Effector memory CD8-positive, alpha-beta T cell (primary cell): ENCODE results near the gene ITGB7.
A peak's percentile ranks its signal among the peaks of the same experiment; 100 is the strongest.
"Not testable (repeated sequence)": the region's sequence is repeated elsewhere in the genome, so short reads cannot be mapped to it uniquely, and the experiment has no call there.

ENCODE experiments used
- ATAC-seq: fragments of 150-1000 bp; cut with Tn5 transposase; replicated peaks from 2 replicates; pipeline ENCODE4 v1.10.0; 2021; ENCODE audit warnings: mild to moderate bottlenecking, moderate library complexity
- DNase-seq, 3 experiments: peaks; one replicate each; pipeline ENCODE4 v3.0.0; 2021
- H3K27ac Mint-ChIP-seq, 2 donors: one replicate each; pipeline ENCODE4 v1.8.0; 2022; ENCODE audit warnings: mild to moderate bottlenecking in 2 of 2, mixed read lengths in 2 of 2, moderate library complexity in 2 of 2
- H3K27me3 Mint-ChIP-seq, 2 donors: one replicate each; pipeline ENCODE4 v1.8.0; 2022; ENCODE audit warnings: mixed read lengths in 2 of 2
- H3K36me3 Mint-ChIP-seq: one replicate; pipeline ENCODE4 v1.8.0; 2022; ENCODE audit warnings: mild to moderate bottlenecking, moderate library complexity, mixed read lengths; ENCODE audit not compliant: insufficient read depth
- H3K4me1 Mint-ChIP-seq, 2 donors: one replicate each; pipeline ENCODE4 v1.8.0; 2022; ENCODE audit warnings: low read depth in 2 of 2, mixed read lengths in 2 of 2
- H3K4me3 Mint-ChIP-seq, 2 donors: one replicate each; pipeline ENCODE4 v1.8.0; 2022; ENCODE audit warnings: mild to moderate bottlenecking in 2 of 2, mixed read lengths in 2 of 2, moderate library complexity in 2 of 2
- H3K9me3 Mint-ChIP-seq, 2 donors: one replicate each; pipeline ENCODE4 v1.8.0; 2022; ENCODE audit warnings: mixed read lengths in 2 of 2

The ITGB7 gene

GRCh38 chr12:53181935-53182334, 25.1 kb downstream of the ITGB7 start:
- Mint-ChIP-seq H3K27ac (peak overlapping the region; percentile 91 to 96), H3K9me3 (no peaks in the 10 kb centered on the region)

DNA sequence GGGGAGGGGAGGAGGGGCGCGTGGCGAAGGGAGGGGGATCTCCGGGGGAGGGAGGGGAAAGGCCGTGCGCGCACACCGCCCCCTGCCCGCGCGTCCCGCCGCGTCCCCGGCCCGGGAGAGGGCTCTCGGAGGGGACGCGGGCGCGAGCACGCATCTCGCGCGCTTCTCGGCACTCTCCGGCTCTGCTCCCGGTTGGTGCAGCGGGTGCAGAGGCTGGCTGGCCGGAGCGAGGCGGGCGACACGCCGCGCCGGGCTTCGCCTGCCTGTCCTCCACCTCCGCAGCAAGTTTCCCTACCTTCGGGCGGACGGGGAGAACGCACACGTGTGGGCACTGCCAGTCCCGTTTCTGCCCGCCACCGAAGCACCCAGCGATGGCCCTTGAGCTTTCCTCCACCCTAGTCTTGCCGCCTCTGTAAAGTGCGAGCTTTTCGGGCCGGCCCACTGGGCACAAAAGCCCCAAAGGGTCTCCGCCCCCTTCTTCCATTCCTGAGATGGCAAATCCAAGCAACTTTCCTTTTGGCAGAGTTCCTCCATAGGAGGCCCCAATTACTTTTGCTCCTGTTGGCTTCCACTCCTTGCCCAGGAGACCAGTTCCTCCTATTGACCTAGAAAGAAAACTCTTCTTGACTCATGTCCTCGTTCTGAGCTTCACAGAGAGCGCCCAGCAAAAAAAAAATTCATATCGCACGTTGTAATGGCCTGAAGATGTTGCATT, 26.0 kb downstream of the ITGB7 start:
- Mint-ChIP-seq H3K4me3 (peak overlapping the region; percentile 88 to 93), H3K36me3 (peaks cover 45% of the 10 kb centered on the region)

More at GRCh38 chr12:53181935-53182334, 25.1 kb downstream of the ITGB7 start:
- peaks cover 53% of the 10 kb centered on the region for H3K36me3 Mint-ChIP-seq
- peak overlapping the region; percentile 88 to 93 for H3K4me3 Mint-ChIP-seq
- no peaks in the 10 kb centered on the region for H3K27me3 Mint-ChIP-seq
- DNase-seq = no peak
- H3K4me1 Mint-ChIP-seq = peaks cover 33 to 45% of the 10 kb centered on the region in 2 donors
- ATAC-seq = no peak

DNA sequence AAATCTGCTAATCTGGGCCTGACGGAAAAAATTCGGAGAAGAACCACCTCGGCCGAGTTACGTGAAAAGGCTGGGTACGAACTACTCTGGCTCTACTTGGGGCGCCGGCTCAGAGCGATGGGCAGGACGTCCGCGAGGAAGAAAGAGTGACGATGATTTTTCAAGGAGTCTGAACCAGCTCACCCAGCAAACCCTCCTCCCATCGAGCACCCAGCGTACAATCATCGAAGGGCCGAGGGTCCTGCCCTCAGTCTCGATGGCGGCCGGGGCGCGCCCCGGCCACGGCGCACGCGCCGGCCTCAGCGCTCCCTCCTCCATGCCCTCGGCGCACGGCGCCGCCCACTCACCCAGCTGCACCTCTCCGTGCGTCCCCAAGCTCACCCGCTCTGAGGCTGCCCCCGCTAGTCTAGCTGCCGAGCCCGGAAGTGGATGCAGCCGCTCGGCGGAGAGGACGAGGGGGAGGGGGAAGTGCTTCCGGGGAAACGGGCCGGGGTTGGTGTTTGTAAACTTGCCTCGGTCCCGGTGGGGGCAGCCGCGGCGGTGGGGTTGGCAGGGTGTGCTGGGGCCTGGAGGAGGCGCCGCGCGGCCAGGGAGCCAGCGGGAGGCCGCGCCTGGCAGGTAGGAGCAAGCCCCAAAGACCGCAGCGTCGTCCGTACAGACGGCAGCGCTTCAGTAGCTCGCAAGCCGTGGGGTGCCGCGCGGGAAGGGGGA, 26.7 kb downstream of the ITGB7 start, which contains the start of the genes CSAD and ZNF740:
Gene CSAD, minus strand, starts transcription at position 706 of the 711 bp plus-strand sequence. CDS start 7,455 bp downstream, outside the sequence.
Gene ZNF740, plus strand, starts transcription at position 503 of the 711 bp plus-strand sequence. CDS start 1,262 bp downstream, outside the sequence.
- Mint-ChIP-seq H3K27me3 (no peaks in the 10 kb centered on the region), H3K4me3 (peak within 1 kb of the TSS; percentile 88 to 93), H3K9me3 (no peaks in the 10 kb centered on the region), H3K27ac (peak within 1 kb of the TSS; percentile 91 to 96), H3K4me1 (peaks cover 33 to 45% of the 10 kb centered on the region in 2 donors), H3K36me3 (peaks cover 38% of the 10 kb centered on the region)
- DNase-seq (peak; percentile 92 to 97 (median 95)), ATAC-seq (peak; percentile 95)

More for the DNA sequence above, 26.0 kb downstream of the ITGB7 start:
- DNase-seq (peak in 2 of 3 experiments; percentile 59 to 62), ATAC-seq (peak; percentile 46)
- H3K9me3 Mint-ChIP-seq = no peaks in the 10 kb centered on the region
- no peaks in the 10 kb centered on the region for H3K27me3 Mint-ChIP-seq
- peaks cover 33 to 45% of the 10 kb centered on the region in 2 donors for H3K4me1 Mint-ChIP-seq
- peak overlapping the region; percentile 91 to 96 for H3K27ac Mint-ChIP-seq

DNA sequence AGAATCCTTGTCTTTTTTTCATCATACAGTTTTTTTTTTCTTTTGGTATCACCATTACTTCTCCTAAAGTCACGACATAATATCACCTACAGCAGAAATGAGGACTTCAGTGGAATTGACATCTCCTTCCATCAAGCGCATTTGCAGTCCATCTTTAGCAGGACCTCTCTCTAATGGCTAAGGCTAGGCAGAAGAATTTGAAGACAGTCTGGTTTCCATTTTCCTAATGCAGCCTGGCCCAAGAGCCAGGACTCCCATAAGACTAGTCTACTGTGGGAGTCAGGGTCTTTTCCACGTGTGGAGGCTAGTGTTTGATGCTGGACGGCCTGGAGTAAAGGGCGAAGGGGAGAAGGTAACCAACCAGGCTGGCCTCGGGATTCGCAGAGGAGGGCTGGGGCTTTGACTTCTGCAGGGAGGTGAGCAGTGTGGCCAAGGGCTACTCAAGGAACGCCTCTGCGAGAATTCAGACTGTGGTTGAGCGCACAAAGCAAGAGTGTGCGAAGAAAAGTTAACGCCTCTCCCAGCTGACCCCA, 27.3 kb downstream of the ITGB7 start:
- Mint-ChIP-seq H3K4me3 (peak overlapping the region; percentile 88 to 93), H3K36me3 (peaks cover 33% of the 10 kb centered on the region), H3K27me3 (no peaks in the 10 kb centered on the region), H3K9me3 (no peaks in the 10 kb centered on the region), H3K27ac (peak overlapping the region; percentile 91 to 96), H3K4me1 (peaks cover 31 to 42% of the 10 kb centered on the region in 2 donors)
- DNase-seq (no peak), ATAC-seq (peak; percentile 1)

DNA sequence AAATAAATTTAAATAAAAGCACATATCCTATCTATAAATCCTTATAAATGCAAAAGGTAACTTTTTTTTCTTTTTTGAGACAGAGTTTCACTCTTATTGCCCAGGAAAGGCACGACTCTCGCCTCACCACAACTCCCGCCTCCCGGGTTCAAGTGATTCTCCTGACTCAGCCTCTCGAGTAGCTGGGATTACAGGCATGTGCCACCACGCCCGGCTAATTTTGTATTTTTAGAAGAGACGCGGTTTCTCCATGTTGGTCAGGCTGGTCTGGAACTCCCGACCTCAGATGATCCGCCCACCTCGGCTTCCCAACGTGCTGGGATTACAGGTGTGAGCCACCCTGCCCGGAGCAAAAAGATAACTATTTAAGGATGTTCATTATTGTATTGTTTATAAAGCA, 28.2 kb downstream of the ITGB7 start:
- Mint-ChIP-seq H3K4me3 (peak overlapping the region; percentile 88 to 93), H3K36me3 (peaks cover 26% of the 10 kb centered on the region), H3K27ac (peak overlapping the region in 1 of 2 donors; percentile 91), H3K4me1 (peaks cover 28 to 35% of the 10 kb centered on the region in 2 donors)
- not testable (repeated sequence) for H3K27me3 Mint-ChIP-seq, ATAC-seq, H3K9me3 Mint-ChIP-seq, DNase-seq

DNA sequence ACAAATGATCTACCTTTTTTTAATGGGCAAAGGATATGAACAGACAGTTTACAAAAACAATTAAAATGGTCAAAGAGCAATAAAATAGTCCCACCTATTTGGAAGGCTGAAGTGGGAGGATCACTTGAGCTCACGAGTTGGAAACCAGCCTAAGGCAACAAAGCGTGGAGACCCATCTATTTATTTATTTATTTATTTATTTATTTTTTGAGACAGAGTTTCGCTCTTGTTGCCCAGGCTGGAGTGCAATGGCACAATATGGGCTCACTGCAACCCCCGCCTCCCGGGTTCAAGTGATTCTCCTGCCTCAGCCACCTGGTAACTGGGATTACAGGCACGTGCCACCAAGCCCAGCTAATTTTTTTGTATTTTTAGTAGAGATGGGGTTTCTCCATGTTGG, 29.6 kb downstream of the ITGB7 start:
- not testable (repeated sequence) for H3K9me3 Mint-ChIP-seq, DNase-seq, H3K27ac Mint-ChIP-seq, H3K4me3 Mint-ChIP-seq, ATAC-seq, H3K27me3 Mint-ChIP-seq
- peaks cover 24% of the 10 kb centered on the region in 2 donors for H3K4me1 Mint-ChIP-seq
- peaks cover 18% of the 10 kb centered on the region for H3K36me3 Mint-ChIP-seq

GRCh38 chr12:53176750-53177149, 30.3 kb downstream of the ITGB7 start:
- no peak for ATAC-seq
- DNase-seq = no peak
- H3K4me3 Mint-ChIP-seq = no peak overlapping the region
- H3K27me3 Mint-ChIP-seq = no peaks in the 10 kb centered on the region
- H3K9me3 Mint-ChIP-seq = no peaks in the 10 kb centered on the region
- H3K27ac Mint-ChIP-seq = no peak overlapping the region
- H3K4me1 Mint-ChIP-seq = peaks cover 17% of the 10 kb centered on the region in 2 donors
- H3K36me3 Mint-ChIP-seq = peaks cover 12% of the 10 kb centered on the region

- Mint-ChIP-seq H3K9me3 (no peaks in the 10 kb centered on the region), H3K36me3 (peaks cover under 1% of the 10 kb centered on the region), H3K4me3 (no peak overlapping the region), H3K4me1 (peaks cover 8% of the 10 kb centered on the region in 2 donors), H3K27me3 (no peaks in the 10 kb centered on the region), H3K27ac (peak overlapping the region in 1 of 2 donors; percentile 58)
- no peak for ATAC-seq
- DNase-seq = no peak
Measured at GRCh38 chr12:53174881-53175491, 32.1 kb downstream of the ITGB7 start.

DNA sequence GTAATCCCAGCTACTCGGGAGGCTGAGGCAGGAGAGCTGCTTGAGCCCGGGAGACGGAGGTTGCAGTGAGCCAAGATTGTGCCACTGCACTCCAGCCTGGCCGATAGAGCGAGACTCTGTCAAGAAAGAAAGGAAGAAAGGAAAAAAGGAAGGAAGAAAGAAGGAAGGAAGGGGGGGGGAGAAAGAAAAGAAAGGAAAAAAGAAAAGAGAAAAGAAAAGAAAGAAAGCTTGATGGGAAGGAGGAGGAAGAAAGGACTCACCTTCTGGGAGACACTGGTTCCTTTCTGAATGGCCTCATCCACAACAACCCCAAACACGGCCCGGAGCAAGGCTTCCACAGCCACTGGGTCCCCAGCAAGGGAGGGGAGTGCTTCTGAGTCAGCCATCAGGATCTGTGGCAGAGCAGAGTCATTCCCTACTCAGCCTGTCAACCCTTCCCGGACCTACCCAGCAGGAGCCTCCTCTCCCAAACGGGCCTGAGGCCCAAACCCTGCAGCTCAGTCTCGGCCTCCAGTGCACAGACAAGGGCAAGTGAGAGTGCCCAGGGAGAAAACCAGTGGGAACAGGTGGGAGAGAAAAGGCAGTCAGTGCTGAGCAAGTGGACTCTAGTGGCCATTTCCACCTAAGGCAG, 33.9 kb downstream of the ITGB7 start:
- ATAC-seq = no peak
- DNase-seq = no peak
- Mint-ChIP-seq H3K36me3 (no peaks in the 10 kb centered on the region), H3K27me3 (no peaks in the 10 kb centered on the region), H3K4me3 (no peak overlapping the region), H3K9me3 (no peaks in the 10 kb centered on the region), H3K4me1 (no peaks in the 10 kb centered on the region), H3K27ac (no peak overlapping the region)

- DNase-seq = no peak
- Mint-ChIP-seq H3K9me3 (no peaks in the 10 kb centered on the region), H3K4me1 (no peaks in the 10 kb centered on the region), H3K27ac (peak overlapping the region in 1 of 2 donors; percentile 51), H3K27me3 (no peaks in the 10 kb centered on the region), H3K4me3 (no peak overlapping the region), H3K36me3 (no peaks in the 10 kb centered on the region)
- ATAC-seq = no peak
Measured at GRCh38 chr12:53172352-53172751, 34.7 kb downstream of the ITGB7 start.

GRCh38 chr12:53171725-53172329, 35.2 kb downstream of the ITGB7 start:
- Mint-ChIP-seq H3K9me3 (no peaks in the 10 kb centered on the region), H3K36me3 (no peaks in the 10 kb centered on the region), H3K4me3 (no peak overlapping the region), H3K27me3 (no peaks in the 10 kb centered on the region), H3K27ac (no peak overlapping the region), H3K4me1 (no peaks in the 10 kb centered on the region)
- no peak for DNase-seq
- ATAC-seq = no peak

GRCh38 chr12:53170876-53171724, 36.0 kb downstream of the ITGB7 start:
- Mint-ChIP-seq H3K9me3 (no peaks in the 10 kb centered on the region), H3K4me1 (no peaks in the 10 kb centered on the region), H3K27ac (no peak overlapping the region), H3K36me3 (no peaks in the 10 kb centered on the region), H3K4me3 (no peak overlapping the region), H3K27me3 (no peaks in the 10 kb centered on the region)
- ATAC-seq (no peak), DNase-seq (no peak)
